ENCODE measurements around the gene SNX5. TPM values are rescaled to one million over a fixed set of nuclear protein-coding genes. Genes with fewer than 3 reads are reported as not detected.
A peak's percentile ranks its signal among the peaks of the same experiment; 100 is the strongest.

SNX5 gene
- total RNA-seq, 2 donors from 2014 or later: 182 to 188 TPM

GRCh38 chr20:17917832-17918618 is 50.6 kb downstream of the SNX5 start:
- H3K27ac Mint-ChIP-seq: no peak overlapping the region
- no peak for ATAC-seq
- no peaks in the 10 kb centered on the region for H3K36me3 Mint-ChIP-seq
- H3K9me3 Mint-ChIP-seq: no peaks in the 10 kb centered on the region
- no peak for DNase-seq (ENCODE audit: low spot score in 2 of 2)

GRCh38 chr20:17916433-17916891 is 52.1 kb downstream of the SNX5 start:
- peak in 1 of 2 donors; percentile 58 for ATAC-seq
- no peak for DNase-seq (ENCODE audit: low spot score in 2 of 2)
- H3K9me3 Mint-ChIP-seq: no peaks in the 10 kb centered on the region
- H3K27ac Mint-ChIP-seq: no peak overlapping the region
- no peaks in the 10 kb centered on the region for H3K36me3 Mint-ChIP-seq

GRCh38 chr20:17914957-17915356 is 53.6 kb downstream of the SNX5 start:
- Mint-ChIP-seq H3K27ac (no peak overlapping the region), H3K36me3 (no peaks in the 10 kb centered on the region), H3K9me3 (no peaks in the 10 kb centered on the region)
- ATAC-seq (no peak), DNase-seq (ENCODE audit: low spot score in 2 of 2) (no peak)

GRCh38 chr20:17912916-17913315 is 55.7 kb downstream of the SNX5 start:
- DNase-seq (ENCODE audit: low spot score in 2 of 2) (no peak), ATAC-seq (no peak)
- H3K9me3 Mint-ChIP-seq: no peaks in the 10 kb centered on the region
- H3K27ac Mint-ChIP-seq: no peak overlapping the region
- no peaks in the 10 kb centered on the region for H3K36me3 Mint-ChIP-seq

GRCh38 chr20:17911927-17912326 is 56.7 kb downstream of the SNX5 start:
- H3K9me3 Mint-ChIP-seq: no peaks in the 10 kb centered on the region
- no peak for DNase-seq (ENCODE audit: low spot score in 2 of 2)
- H3K36me3 Mint-ChIP-seq: no peaks in the 10 kb centered on the region
- no peak overlapping the region for H3K27ac Mint-ChIP-seq
- ATAC-seq: no peak

- H3K27ac Mint-ChIP-seq: no peak overlapping the region
- DNase-seq (ENCODE audit: low spot score in 2 of 2) (no peak), ATAC-seq (peak in 1 of 2 donors; percentile 11)
- H3K9me3 Mint-ChIP-seq: no peaks in the 10 kb centered on the region
- no peaks in the 10 kb centered on the region for H3K36me3 Mint-ChIP-seq
These were observed 57.7 kb downstream of the SNX5 start for GRCh38 chr20:17910828-17911294.

GRCh38 chr20:17909869-17910321 is 58.7 kb downstream of the SNX5 start:
- Mint-ChIP-seq H3K9me3 (no peaks in the 10 kb centered on the region), H3K36me3 (no peaks in the 10 kb centered on the region), H3K27ac (no peak overlapping the region)
- no peak for ATAC-seq
- DNase-seq (ENCODE audit: low spot score in 2 of 2): no peak

- no peak for DNase-seq (ENCODE audit: low spot score in 2 of 2)
- Mint-ChIP-seq H3K9me3 (no peaks in the 10 kb centered on the region), H3K36me3 (no peaks in the 10 kb centered on the region), H3K27ac (no peak overlapping the region)
- no peak for ATAC-seq
These were observed 63.0 kb downstream of the SNX5 start for GRCh38 chr20:17905544-17905943.

- no peak overlapping the region for H3K27ac Mint-ChIP-seq
- no peaks in the 10 kb centered on the region for H3K9me3 Mint-ChIP-seq
- ATAC-seq (peak; percentile 46 to 66), DNase-seq (ENCODE audit: low spot score in 2 of 2) (no peak)
- no peaks in the 10 kb centered on the region for H3K36me3 Mint-ChIP-seq
These were observed 64.6 kb downstream of the SNX5 start for GRCh38 chr20:17904027-17904426.

GRCh38 chr20:17902531-17903083 is 66.0 kb downstream of the SNX5 start:
- ATAC-seq (no peak), DNase-seq (ENCODE audit: low spot score in 2 of 2) (no peak)
- Mint-ChIP-seq H3K27ac (no peak overlapping the region), H3K9me3 (no peaks in the 10 kb centered on the region), H3K36me3 (no peaks in the 10 kb centered on the region)

GRCh38 chr20:17901971-17902370 is 66.6 kb downstream of the SNX5 start:
- H3K9me3 Mint-ChIP-seq: no peaks in the 10 kb centered on the region
- ATAC-seq (no peak), DNase-seq (ENCODE audit: low spot score in 2 of 2) (no peak)
- no peak overlapping the region for H3K27ac Mint-ChIP-seq
- no peaks in the 10 kb centered on the region for H3K36me3 Mint-ChIP-seq

- Mint-ChIP-seq H3K27ac (no peak overlapping the region), H3K36me3 (no peaks in the 10 kb centered on the region), H3K9me3 (no peaks in the 10 kb centered on the region)
- peak in 1 of 2 donors; percentile 63 for DNase-seq (ENCODE audit: low spot score in 2 of 2)
- ATAC-seq: peak; percentile 52 to 66
These were observed 70.0 kb downstream of the SNX5 start for GRCh38 chr20:17898548-17898994.

- no peaks in the 10 kb centered on the region for H3K36me3 Mint-ChIP-seq
- no peak for DNase-seq (ENCODE audit: low spot score in 2 of 2)
- H3K9me3 Mint-ChIP-seq: no peaks in the 10 kb centered on the region
- ATAC-seq: no peak
- H3K27ac Mint-ChIP-seq: no peak overlapping the region
These were observed 70.9 kb downstream of the SNX5 start for GRCh38 chr20:17897566-17898307.

GRCh38 chr20:17896771-17897369 is 71.7 kb downstream of the SNX5 start:
- H3K36me3 Mint-ChIP-seq: no peaks in the 10 kb centered on the region
- ATAC-seq: peak in 1 of 2 donors; percentile 46
- DNase-seq (ENCODE audit: low spot score in 2 of 2): no peak
- H3K9me3 Mint-ChIP-seq: no peaks in the 10 kb centered on the region
- H3K27ac Mint-ChIP-seq: no peak overlapping the region

- Mint-ChIP-seq H3K27ac (no peak overlapping the region), H3K9me3 (no peaks in the 10 kb centered on the region), H3K36me3 (no peaks in the 10 kb centered on the region)
- ATAC-seq (no peak), DNase-seq (ENCODE audit: low spot score in 2 of 2) (no peak)
These were observed 72.3 kb downstream of the SNX5 start for GRCh38 chr20:17896193-17896723.

GRCh38 chr20:17895641-17896171 is 72.9 kb downstream of the SNX5 start:
- DNase-seq (ENCODE audit: low spot score in 2 of 2) (peak; percentile 63), ATAC-seq (peak; percentile 93 to 94)
- Mint-ChIP-seq H3K27ac (no peak overlapping the region), H3K9me3 (no peaks in the 10 kb centered on the region), H3K36me3 (no peaks in the 10 kb centered on the region)
